Prostate gland (tissue), 2 donors: ENCODE results near the gene WWTR1. TPM values are rescaled to one million over a fixed set of nuclear protein-coding genes. Genes with fewer than 3 reads are reported as not detected.

Experiments used
- DNase-seq: peaks from one replicate; pipeline ENCODE4 v3.0.0-alpha.2; 2019; ENCODE audit warnings: low spot score
- H3K27ac ChIP-seq, 2 donors: fragments of 200-600 bp; sonication (generic); 2 replicates each; pipeline ENCODE4 v1.5.1; 2017 to 2019
- H3K27me3 ChIP-seq: fragments of 200-600 bp; sonication (generic); replicated peaks from 2 replicates; pipeline ENCODE4 v1.5.1; 2019; ENCODE audit not compliant: insufficient read depth
- H3K36me3 ChIP-seq, 2 donors: fragments of 200-600 bp; sonication (generic); 1 replicate in 1 of 2; 2 replicates in 1 of 2; pipeline versions ENCODE4 v1.5.1 to v1.8.1; 2017 to 2019
- H3K4me1 ChIP-seq: fragments of 200-600 bp; sonication (generic); replicated peaks from 2 replicates; pipeline ENCODE4 v1.5.1; 2019
- H3K4me3 ChIP-seq, 2 donors: fragments of 200-600 bp; sonication (generic); 2 replicates each; pipeline ENCODE4 v1.5.1; 2017 to 2019
- H3K9me3 ChIP-seq: fragments of 200-600 bp; sonication (generic); 2 replicates; pipeline ENCODE4 v1.5.1; 2017
- POLR2A ChIP-seq: fragments of 450-650 bp; IDR thresholded peaks from one replicate; pipeline ENCODE4 v1.6.1; 2016; ENCODE audit warnings: antibody characterized with exemption, mild to moderate bottlenecking
- POLR2AphosphoS5 ChIP-seq: sonication (generic); formaldehyde crosslinking; IDR thresholded peaks from one replicate; pipeline ENCODE4 v1.6.1; 2017; ENCODE audit warnings: antibody characterized with exemption
- WGBS: methylation state at CpG from one replicate; pipeline ENCODE4 v1.1.5; 2018; 5-methylcytosine and 5-hydroxymethylcytosine counted together
- intact Hi-C: fragments of 100-400 bp; cut with DNase I; formaldehyde crosslinking; loops from one replicate; pipeline ENCODE4 v1.14.2; 2022
- total RNA-seq, 2 donors: library from RNA; depleted of rRNA; stranded (reverse); fragments of >200 nt; gene quantifications; one replicate each; pipeline ENCODE4 v1.1.0, GENCODE V29; 2016
- TF ChIP-seq, protein P1 (sequence below), 4 experiments: fragments of 200-600 bp in 2 of 4; fragments of 450-650 bp in 2 of 4; sonication (generic) in 2 of 4; IDR thresholded peaks; 1 replicate in 3 of 4; 2 replicates in 1 of 4; pipeline ENCODE4 v1.5.1; 2016 to 2019; ENCODE audit warnings: antibody characterized with exemption in 4 of 4, mild to moderate bottlenecking in 2 of 4, moderate library complexity in 2 of 4

WWTR1 gene
- total RNA-seq, 2 donors from 2014 or later, result 47.5 to 79.4 TPM

DNA sequence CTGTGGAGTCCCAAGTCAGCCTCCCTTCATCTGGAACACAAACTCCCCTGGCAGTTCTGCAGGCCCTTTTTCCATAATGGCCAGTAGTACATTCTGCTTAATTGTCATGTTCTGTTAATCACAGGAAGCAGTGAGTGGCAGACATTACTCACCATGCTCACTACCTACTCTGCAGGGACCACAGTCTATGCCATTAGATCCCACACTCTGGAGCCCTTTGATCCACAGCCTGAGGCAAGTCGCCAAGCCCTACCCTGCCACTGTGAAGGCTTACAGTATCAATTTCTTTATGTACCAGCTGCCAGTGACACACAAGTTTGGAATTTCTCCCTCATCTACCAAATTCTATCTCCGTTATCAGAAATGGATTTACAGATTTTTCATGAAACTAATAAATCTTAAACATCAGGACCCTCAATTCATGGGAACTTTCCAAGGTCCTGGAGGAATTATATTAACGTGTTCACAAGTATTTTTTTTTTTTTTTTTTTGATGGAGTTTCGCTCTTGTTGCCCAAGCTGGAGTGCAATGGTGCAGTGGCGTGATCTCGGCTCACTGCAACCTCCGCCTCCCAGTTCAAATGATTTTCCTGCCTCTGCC is 20.6 kb upstream of the WWTR1 start:
- TF ChIP-seq, protein P1, sequence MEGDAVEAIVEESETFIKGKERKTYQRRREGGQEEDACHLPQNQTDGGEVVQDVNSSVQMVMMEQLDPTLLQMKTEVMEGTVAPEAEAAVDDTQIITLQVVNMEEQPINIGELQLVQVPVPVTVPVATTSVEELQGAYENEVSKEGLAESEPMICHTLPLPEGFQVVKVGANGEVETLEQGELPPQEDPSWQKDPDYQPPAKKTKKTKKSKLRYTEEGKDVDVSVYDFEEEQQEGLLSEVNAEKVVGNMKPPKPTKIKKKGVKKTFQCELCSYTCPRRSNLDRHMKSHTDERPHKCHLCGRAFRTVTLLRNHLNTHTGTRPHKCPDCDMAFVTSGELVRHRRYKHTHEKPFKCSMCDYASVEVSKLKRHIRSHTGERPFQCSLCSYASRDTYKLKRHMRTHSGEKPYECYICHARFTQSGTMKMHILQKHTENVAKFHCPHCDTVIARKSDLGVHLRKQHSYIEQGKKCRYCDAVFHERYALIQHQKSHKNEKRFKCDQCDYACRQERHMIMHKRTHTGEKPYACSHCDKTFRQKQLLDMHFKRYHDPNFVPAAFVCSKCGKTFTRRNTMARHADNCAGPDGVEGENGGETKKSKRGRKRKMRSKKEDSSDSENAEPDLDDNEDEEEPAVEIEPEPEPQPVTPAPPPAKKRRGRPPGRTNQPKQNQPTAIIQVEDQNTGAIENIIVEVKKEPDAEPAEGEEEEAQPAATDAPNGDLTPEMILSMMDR (IDR thresholded peaks at IDR 0.05), result no peak
- TF ChIP-seq POLR2A (no peak), POLR2AphosphoS5 (no peak)
- no peaks in the 10 kb centered on the region for H3K36me3 ChIP-seq
- no peak overlapping the region for H3K27ac ChIP-seq
- no peak overlapping the region for H3K4me3 ChIP-seq
- 89% methylated on average over 7 of the region's 7 CpGs for WGBS
- no peaks in the 10 kb centered on the region for H3K27me3 ChIP-seq
- H3K4me1 ChIP-seq, result no peaks in the 10 kb centered on the region
- DNase-seq, result no peak
- intact Hi-C loops, result no loop called here
- H3K9me3 ChIP-seq, result no peaks in the 10 kb centered on the region

DNA sequence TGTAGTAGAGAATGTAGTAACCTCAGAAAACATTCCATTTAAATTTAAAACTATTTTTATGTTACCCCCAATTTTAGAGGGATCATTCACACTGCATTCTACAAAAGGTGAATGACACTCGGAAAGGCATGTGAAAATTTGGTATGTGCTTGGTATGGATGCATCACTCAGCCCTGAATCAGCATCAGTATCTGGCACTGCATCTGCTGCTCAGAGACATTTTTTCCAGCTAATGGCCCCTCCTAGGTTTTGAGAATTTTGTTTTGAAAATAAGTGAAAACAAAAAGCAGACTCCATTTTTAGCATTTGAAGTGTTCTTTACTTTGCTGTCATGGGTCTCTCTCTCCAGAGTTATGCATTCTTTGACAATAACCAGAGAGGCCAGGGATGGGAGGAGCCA is 15.6 kb upstream of the WWTR1 start:
- WGBS, result 100% methylated on average over 1 of the region's 1 CpG
- Histone ChIP-seq H3K4me3 (no peak overlapping the region), H3K27ac (no peak overlapping the region), H3K4me1 (no peaks in the 10 kb centered on the region), H3K27me3 (no peaks in the 10 kb centered on the region), H3K36me3 (no peaks in the 10 kb centered on the region), H3K9me3 (no peaks in the 10 kb centered on the region)
- DNase-seq, result no peak
- intact Hi-C loops, result no loop called here
- no peak for TF ChIP-seq POLR2AphosphoS5
- TF ChIP-seq POLR2A, result no peak

- no peak overlapping the region for H3K27ac ChIP-seq
- no peaks in the 10 kb centered on the region for H3K36me3 ChIP-seq
- no peaks in the 10 kb centered on the region for H3K27me3 ChIP-seq
- no peak overlapping the region for H3K4me3 ChIP-seq
- intact Hi-C loops, result no loop called here
- H3K4me1 ChIP-seq, result no peaks in the 10 kb centered on the region
- no peak for DNase-seq
- TF ChIP-seq POLR2AphosphoS5 (no peak), POLR2A (no peak)
- TF ChIP-seq, protein P1 (IDR thresholded peaks at IDR 0.05), result no peak
- 68% methylated on average over 10 of the region's 10 CpGs for WGBS
- H3K9me3 ChIP-seq, result no peaks in the 10 kb centered on the region
These were observed 13.1 kb upstream of the WWTR1 start for GRCh38 chr3:149670742-149671492.

DNA sequence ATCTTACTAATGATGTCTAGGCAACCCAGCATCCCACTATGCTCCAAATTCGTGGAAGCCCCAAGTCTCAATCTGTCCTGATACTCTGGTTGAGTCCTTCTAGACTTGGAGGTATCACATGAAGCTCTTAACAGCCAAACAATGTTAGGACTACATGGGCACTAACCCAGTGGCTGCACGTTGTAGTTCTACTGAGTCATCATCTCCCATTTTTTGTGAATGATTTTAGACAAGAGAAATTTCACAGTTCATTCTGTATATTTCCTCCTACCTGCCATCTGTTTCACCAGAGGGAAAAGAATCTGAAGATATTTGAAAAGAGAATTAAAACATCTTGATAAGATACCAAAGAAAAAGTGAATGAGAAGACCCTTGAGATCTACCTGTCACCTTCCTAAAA is 9.8 kb upstream of the WWTR1 start:
- TF ChIP-seq, protein P1 (IDR thresholded peaks at IDR 0.05), result no peak
- TF ChIP-seq POLR2AphosphoS5, result no peak
- TF ChIP-seq POLR2A, result no peak
- WGBS, result 74% methylated on average over 2 of the region's 2 CpGs
- intact Hi-C loops, result no loop called here
- Histone ChIP-seq H3K4me1 (no peaks in the 10 kb centered on the region), H3K36me3 (no peaks in the 10 kb centered on the region), H3K27ac (no peak overlapping the region), H3K9me3 (no peaks in the 10 kb centered on the region), H3K4me3 (no peak overlapping the region), H3K27me3 (no peaks in the 10 kb centered on the region)
- no peak for DNase-seq

DNA sequence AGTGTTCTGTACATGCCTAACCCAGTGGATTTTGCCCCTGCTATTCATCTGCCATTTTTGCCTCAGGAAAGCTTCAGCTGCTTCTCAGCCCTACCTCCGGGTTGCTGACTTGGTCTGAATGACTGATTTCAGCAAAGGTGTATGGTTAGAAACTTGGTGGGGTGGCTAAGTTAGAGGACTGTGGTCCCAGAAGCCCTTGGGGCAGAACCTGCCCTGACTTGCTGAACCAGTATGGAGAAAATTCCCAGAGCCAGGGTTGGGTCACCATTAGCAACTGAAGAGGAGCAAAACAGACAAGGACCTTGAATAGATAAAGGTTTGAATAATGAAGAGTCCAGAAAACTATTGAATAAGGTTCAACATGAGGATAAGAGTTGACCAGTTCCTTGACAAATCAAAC is 6.1 kb upstream of the WWTR1 start:
- H3K9me3 ChIP-seq, result no peaks in the 10 kb centered on the region
- 79% methylated on average over 1 of the region's 1 CpG for WGBS
- no peak for DNase-seq
- no peaks in the 10 kb centered on the region for H3K27me3 ChIP-seq
- TF ChIP-seq, protein P1 (IDR thresholded peaks at IDR 0.05), result no peak
- TF ChIP-seq POLR2A, result no peak
- no peak for TF ChIP-seq POLR2AphosphoS5
- no peak overlapping the region for H3K27ac ChIP-seq
- no peaks in the 10 kb centered on the region for H3K4me1 ChIP-seq
- H3K36me3 ChIP-seq, result no peaks in the 10 kb centered on the region
- intact Hi-C loops, result loop anchor here (5.0 kb wide), 1 partner anchor 48 kb away; no protein-coding TSS in a partner anchor
- H3K4me3 ChIP-seq, result no peak overlapping the region
